GM21360 (cell line): ENCODE measurements around the gene SLC25A21.
"Not testable (repeated sequence)": the region's sequence is repeated elsewhere in the genome, so short reads cannot be mapped to it uniquely, and the experiment has no call there.

ENCODE experiments used
- ATAC-seq: cut with Tn5 transposase; IDR thresholded peaks from one replicate; pipeline ENCODE4 v1.9.1; 2021; ENCODE audit warnings: mild to moderate bottlenecking, moderate library complexity; ENCODE audit not compliant: unreplicated experiment

Gene SLC25A21

DNA sequence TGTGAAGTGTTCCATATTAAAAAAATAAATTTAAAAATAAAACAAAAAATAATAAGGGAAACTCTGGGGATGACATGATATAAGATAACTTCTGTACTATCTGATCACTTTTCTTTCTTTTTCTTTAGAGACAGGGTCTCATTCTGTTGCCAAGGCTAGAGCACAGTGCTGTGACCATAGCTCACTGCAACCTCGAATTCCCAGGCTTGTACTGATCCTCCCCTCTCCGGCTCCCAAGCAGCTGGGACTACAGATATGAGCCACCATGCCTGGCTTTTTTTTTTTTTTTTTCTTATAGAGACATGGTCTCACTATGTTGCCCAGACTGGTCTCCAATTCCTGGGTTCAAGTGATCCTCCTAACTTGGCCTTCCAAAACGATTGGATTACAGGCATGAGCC is 14.9 kb upstream of the SLC25A21 start:
- ATAC-seq: no peak

GRCh38 chr14:37186865-37187264 is 14.5 kb upstream of the SLC25A21 start:
- no peak for ATAC-seq

- ATAC-seq: no peak
Observed at GRCh38 chr14:37185670-37186069, 13.3 kb upstream of the SLC25A21 start.

DNA sequence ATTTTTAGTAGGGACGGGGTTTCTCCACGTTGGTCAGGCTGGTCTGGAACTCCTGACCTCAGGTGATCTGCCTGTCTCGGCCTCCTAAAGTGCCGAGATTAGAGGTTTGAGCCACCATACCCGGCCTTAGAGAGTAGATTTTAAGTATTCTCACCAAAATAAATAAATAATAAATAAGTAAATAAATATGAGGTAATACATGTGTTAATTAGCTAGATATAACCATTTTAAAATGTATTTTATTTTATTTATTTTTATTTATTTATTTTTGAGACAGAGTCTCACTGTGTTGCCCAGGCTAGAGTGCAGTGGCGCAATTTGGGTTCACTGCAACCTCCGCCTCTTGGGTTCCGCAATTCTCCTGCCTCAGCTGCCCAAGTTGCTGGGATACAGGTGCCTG is 12.1 kb upstream of the SLC25A21 start:
- not testable (repeated sequence) for ATAC-seq

DNA sequence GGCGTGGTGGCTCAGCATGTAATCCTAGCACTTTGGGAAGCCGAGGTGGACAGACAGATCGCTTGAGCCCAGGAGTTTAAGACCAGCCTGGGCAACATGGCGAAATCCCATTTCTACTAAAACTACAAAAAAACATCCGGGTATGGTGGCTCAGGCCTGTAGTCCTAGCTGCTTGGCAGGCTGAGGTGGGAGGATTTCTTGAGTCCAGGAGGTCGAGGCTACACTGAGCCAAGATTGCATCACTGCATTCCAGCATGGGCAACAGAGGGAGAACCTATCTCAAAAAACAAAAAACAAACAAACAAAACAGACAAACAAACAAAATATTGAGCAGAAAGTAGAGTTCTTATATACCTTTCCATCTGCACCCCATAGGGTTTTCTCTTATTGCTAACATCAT is 9.0 kb upstream of the SLC25A21 start:
- no peak for ATAC-seq

GRCh38 chr14:37180886-37181285 is 8.5 kb upstream of the SLC25A21 start:
- not testable (repeated sequence) for ATAC-seq

GRCh38 chr14:37179896-37180502 is 7.6 kb upstream of the SLC25A21 start:
- no peak for ATAC-seq

DNA sequence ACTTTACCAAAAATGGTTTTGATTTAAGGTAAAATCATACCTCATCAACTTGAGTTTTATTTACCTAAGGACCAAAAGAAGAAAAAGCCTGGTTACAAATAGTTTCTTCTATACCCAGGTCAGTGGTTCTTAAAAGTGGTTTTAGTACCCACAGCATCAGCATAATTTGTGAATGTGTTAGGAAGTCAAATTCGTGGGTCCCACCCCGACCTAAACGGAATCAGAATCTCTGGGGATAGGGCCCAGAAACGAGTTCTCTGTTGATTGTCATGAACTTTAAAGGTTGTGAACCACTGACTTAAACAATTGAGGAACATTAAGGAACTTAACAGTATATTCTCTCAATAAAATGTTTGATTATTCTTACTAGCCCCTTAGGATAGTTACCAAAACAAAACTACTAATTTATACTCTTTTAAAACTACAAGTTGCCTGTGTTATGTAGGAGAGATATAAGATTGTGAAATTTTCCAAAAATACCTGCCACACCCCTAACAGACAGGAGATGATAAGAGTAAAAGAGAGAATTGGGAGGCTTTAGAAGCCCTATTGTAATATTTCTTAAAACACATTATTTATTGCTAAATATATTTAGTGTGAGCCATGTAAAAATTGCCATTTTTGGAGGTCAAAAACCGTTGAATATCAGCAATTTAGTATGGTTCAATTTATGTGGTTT is 669 bp upstream of the SLC25A21 start:
- no peak for ATAC-seq

DNA sequence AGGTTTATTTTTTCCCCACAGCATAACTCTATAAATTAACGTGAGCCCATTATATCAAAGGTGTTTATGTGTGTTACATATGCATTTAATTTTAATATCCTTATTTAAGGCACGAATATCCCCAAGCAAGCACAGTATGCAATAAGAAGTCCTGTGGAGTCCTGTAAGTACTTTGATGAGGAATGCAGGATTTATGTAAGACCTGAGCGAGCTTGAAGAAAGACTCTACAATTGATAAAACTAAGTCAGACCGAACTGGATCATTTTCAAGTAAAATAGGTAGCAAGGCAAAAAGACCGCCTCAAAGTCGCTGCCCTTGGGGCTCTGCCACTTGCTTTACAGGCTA is 755 bp downstream of the SLC25A21 start:
- no peak for ATAC-seq

DNA sequence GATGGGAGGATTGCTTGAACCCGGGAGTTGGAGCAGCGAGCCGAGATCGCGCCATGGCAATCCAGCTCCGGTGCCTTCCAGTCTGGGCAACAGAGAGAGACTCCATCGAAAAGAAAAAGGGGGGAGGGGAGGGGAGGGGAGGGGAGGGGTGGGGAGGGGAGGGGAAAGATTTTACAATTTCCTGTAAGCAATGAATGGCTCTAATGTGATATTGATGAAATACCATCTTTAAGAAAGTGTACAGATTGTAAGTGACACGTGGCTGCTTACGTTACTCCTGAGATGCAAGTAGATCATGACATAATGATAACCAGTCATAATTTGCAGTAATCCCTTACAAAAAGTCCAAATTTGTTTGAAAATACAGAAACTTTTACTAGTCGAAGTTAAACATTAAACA is 1.4 kb downstream of the SLC25A21 start:
- no peak for ATAC-seq

DNA sequence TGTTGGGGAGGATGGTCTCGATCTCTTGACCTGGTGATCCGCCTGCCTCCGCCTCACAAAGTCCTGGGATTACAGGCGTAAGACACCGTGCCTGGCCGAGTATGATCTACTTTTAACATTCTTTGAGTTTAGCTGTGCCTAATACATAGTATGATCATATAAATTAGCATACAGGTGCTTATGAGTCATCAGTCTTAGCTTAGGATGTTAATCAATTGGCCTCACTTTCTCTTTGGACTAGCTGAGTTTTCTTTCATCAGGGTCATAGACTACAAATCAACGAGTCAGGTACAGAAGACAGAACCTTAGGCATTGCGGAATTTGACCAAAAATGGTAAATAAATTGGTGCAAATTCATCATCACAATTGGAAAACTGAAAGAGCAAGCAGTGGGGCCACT is 2.2 kb downstream of the SLC25A21 start:
- no peak for ATAC-seq

DNA sequence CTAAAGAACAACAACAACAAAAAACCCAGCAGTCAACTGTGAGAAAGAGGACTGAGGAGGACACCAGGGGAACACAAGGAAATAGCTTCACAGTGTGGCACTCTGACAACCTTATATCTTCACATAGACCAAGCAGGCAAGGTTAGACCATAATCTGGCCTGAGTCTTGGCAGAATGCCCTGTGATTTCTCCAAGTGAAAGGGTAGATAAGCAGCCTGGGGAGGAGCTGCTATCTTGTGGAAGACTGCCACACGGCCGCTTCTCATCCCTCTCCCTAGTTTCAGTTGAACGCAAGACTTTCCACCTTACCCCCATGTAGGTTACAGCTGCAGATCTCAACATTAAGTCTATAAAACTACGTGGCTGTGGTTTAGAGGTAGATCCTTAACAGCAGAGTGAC is 3.7 kb downstream of the SLC25A21 start:
- no peak for ATAC-seq

DNA sequence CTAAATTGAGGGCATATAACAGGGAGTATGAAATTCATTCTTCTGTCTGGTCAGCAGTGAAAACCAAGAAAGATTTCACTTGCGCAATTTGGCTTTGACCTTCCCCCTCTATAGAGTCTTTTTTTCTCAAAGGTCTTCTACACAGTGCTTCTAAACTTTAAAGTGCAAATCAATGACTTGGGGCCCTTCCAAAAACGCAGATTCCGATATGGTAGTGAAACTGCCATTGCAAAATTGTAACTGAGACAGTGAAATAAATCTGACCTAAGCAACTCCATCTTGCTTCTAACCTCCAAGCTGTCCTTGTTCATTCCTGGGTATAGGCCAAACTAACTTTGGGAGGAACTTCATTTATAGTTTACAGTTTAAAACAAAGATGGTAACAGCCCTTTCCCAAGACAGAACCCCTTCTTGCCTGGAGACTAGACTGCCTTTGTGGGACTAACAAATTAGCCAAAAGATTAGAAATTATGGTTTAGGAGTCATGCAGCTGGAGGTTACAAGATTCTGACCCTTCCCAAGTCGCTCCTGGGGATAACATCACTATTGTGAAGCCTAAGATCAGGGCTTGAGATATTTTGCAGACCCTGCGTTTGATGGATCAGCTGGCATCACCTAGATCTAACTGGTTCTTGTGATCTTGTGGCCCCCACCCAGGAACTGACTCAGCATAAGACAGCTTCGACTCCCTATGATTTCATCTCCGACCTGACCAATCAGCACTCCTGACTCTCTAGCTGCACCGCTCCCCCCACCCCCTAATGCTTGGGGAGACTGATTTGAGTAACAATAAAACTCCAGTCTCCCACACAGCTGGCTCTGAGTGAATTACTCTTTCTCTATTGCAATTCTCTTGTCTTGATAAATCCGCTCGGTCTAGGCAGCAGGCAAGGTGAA is 5.0 kb downstream of the SLC25A21 start:
- ATAC-seq: no peak

DNA sequence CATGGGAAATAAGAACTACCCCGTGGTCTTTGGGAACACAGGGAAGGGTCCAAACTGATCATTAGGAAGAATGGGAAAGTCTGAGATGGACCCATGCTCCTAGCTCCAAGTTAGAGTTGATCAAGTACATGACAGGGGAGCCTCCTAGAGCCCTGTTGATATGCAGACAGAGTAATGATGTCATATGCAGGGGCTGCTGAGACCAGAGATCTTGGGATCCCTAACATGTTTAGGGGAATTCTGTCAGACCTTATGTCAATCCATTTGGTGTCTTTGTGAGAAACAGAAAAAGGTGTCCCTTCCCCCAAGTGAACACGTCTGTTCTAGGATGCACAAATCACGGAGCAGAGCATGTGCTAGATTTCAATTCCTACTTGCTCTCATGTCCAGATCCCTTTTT is 6.6 kb downstream of the SLC25A21 start:
- no peak for ATAC-seq

DNA sequence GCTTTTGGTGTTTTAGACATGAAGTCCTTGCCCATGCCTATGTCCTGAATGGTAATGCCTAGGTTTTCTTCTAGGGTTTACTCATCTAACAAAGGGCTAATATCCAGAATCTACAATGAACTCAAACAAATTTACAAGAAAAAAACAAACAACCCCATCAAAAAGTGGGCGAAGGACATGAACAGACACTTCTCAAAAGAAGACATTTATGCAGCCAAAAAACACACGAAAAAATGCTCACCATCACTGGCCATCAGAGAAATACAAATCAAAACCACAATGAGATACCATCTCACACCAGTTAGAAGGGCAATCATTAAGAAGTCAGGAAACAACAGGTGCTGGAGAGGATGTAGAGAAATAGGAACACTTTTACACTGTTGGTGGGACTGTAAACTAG is 10.1 kb downstream of the SLC25A21 start:
- not testable (repeated sequence) for ATAC-seq

DNA sequence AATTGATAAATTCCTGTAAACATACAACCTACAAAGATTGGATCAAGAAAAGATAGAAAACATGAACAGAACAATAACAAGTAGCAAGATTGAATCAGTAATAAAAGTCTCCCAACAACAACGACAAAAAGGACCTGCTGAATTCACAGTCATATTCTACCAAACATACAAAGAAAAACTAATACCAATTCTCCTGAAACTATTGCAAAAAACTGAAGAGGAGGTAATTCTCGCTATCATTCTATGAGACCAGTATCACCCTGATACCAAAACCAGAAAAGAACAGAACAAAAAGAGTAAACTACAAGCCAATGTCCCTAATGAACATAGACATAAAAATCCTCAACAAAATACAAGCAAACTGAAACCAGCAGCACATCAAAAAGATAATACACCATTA is 14.4 kb downstream of the SLC25A21 start:
- no peak for ATAC-seq

GRCh38 chr14:37153483-37153882 is 18.9 kb downstream of the SLC25A21 start:
- ATAC-seq: no peak

- ATAC-seq: no peak
Observed at GRCh38 chr14:37153005-37153404, 19.4 kb downstream of the SLC25A21 start.

DNA sequence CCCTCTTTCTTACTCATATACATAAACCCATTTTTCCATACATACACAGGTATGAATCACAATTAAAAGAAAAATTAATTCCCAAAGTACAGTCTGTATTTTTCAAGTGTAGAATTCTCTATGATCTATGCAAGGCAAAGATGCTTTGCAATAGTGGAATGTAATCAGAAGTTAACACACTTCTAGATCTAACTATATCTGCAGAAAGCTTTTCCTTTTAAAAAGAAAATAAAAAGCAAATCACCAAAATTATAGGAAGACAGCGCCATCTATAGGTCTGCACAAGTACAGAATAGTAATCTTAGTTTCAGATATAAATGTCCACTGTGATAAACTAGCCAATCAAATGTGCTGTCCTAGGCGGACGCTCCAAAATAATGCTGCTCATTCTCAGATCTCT is 22.0 kb downstream of the SLC25A21 start:
- peak; percentile 55 for ATAC-seq

GRCh38 chr14:37147310-37147880 is 25.0 kb downstream of the SLC25A21 start:
- no peak for ATAC-seq

DNA sequence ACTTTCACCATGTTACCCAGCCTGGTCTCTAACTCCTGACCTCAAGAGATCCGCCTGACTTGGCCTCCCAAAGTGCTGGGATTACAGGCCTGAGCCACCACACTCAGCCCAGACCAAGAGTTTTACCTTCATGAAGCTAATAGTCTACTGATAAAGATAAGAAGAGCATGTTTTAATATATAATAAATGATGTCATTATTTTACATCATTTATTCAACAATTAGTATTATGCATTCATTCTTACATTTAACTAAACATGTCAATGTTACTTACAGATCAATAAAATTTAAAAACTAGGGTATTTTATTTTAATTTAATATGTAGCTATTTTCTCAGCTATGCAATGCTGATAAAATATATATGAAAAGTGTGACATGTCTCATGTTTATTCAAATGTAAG is 26.0 kb downstream of the SLC25A21 start:
- ATAC-seq: not testable (repeated sequence)

- no peak for ATAC-seq
Observed at GRCh38 chr14:37145395-37145794, 27.0 kb downstream of the SLC25A21 start.
